NOMO-1 treated with DMSO at 0.1 percent for 48 hours (cell line): Measurements from ENCODE around the gene RPH3AL.
"Not testable (repeated sequence)": the region's sequence is repeated elsewhere in the genome, so short reads cannot be mapped to it uniquely, and the experiment has no call there.

Experiments
- DNase-seq: peaks from one replicate; lab custom pipeline; 2025; ENCODE audit not compliant: unreplicated experiment; lab: John Stamatoyannopoulos, UW

The RPH3AL gene

GRCh38 chr17:320809-321385 is 31.7 kb downstream of the RPH3AL start:
- no peak for DNase-seq

GRCh38 chr17:320139-320538 is 32.5 kb downstream of the RPH3AL start:
- no peak for DNase-seq

GRCh38 chr17:319266-319665 is 33.3 kb downstream of the RPH3AL start:
- DNase-seq = no peak

GRCh38 chr17:317070-317469 is 35.5 kb downstream of the RPH3AL start:
- DNase-seq = not testable (repeated sequence)

DNA sequence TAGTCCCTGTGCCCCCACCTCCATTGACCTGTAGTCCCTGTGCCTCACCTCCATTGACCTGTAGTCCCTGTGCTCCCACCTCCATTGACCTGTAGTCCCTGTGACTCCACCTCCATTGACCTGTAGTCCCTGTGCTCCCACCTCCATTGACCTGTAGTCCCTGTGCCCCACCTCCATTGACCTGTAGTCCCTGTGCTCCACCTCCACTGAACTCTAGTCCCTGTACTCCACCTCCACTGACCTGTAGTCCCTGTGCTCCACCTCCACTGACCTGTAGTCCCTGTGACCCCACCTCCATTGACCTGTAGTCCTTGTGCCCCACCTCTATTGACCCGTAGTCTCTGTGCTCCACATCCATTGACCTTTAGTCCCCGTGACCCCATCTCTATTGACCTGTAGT is 37.2 kb downstream of the RPH3AL start:
- not testable (repeated sequence) for DNase-seq

GRCh38 chr17:314614-314944 is 38.0 kb downstream of the RPH3AL start:
- not testable (repeated sequence) for DNase-seq

DNA sequence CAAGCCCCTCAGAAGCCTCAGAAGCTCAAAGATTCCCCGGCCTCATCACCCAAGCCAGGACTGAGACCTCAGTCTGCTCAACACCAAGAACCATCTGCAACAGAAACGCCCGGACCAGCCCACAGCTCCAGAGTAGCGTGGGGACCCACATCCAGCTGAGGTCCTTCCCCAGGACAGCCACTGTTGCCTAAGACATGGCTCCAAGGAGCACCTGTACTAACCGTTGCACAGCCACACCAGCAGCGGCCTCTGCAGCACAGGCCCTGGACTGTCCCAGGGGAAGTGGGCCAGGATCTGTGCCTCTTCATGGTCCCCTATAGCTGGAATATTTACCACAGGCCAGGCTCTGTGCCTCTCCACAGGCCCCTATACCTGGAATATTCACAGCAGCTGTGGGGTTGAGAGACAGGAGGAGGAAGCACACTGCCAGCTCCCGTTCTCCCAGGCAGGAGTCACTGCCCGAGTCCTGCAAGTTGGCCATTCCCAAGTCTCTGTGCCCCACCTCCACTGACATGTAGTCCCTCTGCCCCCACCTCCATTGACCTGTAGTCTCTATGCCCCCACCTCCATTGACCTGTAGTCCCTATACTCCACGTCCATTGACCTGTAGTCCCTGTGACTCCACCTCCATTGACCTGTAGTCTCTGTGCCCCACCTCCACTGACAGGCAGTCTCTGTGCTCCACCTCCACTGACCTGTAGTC is 38.5 kb downstream of the RPH3AL start:
- no peak for DNase-seq

- no peak for DNase-seq
These were observed 39.4 kb downstream of the RPH3AL start for GRCh38 chr17:313231-313630.

- DNase-seq = no peak
These were observed 40.0 kb downstream of the RPH3AL start for GRCh38 chr17:312476-313148.

DNA sequence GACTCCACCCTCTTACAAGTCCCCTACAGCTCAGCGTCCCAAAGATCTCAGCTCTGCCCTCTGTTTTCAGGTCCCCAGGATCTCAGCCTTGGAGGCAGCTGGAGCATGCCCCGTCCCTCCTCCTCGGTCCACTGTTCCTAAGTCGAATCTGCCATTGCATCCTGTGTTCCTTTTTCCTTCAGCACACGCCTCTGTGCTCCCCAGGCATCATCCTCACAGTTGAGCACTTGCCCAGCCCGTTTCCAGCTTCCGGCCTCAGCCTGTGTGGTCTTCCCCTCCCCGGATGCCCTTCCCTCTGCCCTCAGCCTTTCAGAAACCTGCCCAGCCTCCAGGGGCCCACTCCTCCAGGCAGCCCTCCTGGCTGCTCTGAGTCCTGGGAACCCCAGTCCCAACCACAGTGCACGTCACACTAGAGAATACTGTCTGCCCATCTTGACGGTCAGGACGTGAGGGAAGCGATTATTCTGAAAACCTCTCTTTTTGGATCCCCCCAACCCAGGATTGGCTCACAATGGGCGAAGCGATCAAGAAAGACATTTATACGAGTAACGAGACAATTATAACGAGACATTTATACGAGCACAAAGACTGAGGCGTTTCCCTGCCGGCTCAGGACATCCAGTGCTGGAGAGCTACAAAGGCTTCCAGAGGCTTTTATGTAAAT is 41.4 kb downstream of the RPH3AL start:
- no peak for DNase-seq

- DNase-seq = no peak
These were observed 42.2 kb downstream of the RPH3AL start for GRCh38 chr17:310111-311010.

- DNase-seq = no peak
These were observed 43.2 kb downstream of the RPH3AL start for GRCh38 chr17:309361-309888.

- DNase-seq = no peak
These were observed 44.7 kb downstream of the RPH3AL start for GRCh38 chr17:307741-308507.

GRCh38 chr17:307295-307691 is 45.3 kb downstream of the RPH3AL start:
- DNase-seq = no peak

- no peak for DNase-seq
These were observed 45.9 kb downstream of the RPH3AL start for GRCh38 chr17:306536-307294.

DNA sequence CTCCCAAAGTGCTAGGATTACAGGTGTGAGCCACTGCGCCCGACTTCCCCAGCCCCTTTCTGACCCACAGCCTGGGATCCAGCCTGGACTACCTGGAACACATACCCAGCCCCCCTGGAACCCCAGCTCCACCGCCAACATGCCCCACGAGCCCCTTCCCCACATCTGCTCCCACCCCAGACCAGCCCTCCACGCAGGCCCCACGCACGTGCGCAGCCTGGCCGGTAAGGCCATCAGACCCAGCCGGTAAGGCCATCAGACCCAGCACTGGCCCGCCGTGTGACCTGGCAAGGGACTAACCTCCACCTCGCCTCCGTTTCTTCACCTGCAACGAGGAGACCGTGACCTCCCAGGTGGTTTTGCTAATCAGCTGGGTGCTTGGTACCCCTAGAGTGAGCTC is 46.5 kb downstream of the RPH3AL start:
- DNase-seq = no peak

- DNase-seq = no peak
These were observed 47.3 kb downstream of the RPH3AL start for GRCh38 chr17:305090-305976.

DNA sequence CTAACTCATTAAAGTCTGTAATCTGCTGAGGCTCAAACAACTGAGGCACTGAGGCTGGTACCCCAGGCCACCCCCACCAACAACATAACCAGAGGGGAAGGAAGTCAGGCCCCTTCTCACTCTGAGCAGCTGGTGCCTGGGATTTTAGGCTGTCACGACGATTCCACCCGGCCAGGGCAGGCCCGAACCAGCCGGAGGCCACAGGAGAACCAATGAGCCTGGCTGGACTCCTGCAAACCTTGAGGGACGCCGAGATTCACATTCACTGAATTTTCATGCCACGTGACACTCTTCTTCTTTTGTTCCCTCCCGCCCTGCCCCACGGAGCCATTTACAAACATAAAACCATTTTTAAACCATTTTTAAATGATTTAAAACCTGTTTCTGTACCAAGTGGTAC is 48.1 kb downstream of the RPH3AL start:
- DNase-seq = no peak
